Endothelial cell of hepatic sinusoid (primary cell): ENCODE measurements around the gene TESPA1.
"Not testable (repeated sequence)": the region's sequence is repeated elsewhere in the genome, so short reads cannot be mapped to it uniquely, and the experiment has no call there.

Source experiments
- in situ Hi-C: cut with HindIII; loops from 2 replicates; pipeline ENCODE4 v1.10.0; 2017; ENCODE audit warnings: low sequenced_read_pairs

The TESPA1 gene

GRCh38 chr12:54950071-54950727 lies 34.4 kb downstream of the TESPA1 start:
- in situ Hi-C loops = no loop called here

DNA sequence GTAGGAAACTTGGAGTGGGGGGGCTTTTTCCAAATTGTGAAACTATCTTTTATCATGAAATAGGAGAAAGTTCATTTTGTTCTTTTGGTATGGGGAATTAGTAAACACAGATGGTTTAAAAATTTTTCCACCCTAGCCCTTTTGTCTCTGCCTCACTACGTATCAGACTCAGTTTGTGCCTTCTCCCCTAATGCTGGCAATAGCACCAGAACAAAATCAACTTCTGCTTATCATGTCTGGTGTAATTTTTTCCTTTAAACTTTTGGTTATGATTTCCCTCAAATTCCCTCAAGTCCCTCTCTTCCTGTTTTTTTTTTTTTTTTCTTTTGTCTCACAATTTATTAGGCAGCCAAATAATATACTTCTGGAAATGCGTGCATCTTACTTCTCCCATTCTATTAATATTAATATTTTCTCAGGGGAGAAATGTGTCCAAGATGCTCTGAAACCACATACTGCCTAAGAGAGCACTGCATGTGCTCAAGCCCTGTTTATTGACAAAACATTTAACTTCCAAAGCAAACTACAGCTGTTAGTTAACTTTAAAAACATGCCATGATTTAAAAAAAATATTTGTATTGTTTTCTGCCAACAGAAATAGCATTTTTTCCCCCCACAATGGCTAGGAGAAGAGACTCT lies 35.4 kb downstream of the TESPA1 start:
- in situ Hi-C loops = no loop called here

- in situ Hi-C loops = no loop called here
These were observed 36.4 kb downstream of the TESPA1 start for GRCh38 chr12:54948171-54948570.

DNA sequence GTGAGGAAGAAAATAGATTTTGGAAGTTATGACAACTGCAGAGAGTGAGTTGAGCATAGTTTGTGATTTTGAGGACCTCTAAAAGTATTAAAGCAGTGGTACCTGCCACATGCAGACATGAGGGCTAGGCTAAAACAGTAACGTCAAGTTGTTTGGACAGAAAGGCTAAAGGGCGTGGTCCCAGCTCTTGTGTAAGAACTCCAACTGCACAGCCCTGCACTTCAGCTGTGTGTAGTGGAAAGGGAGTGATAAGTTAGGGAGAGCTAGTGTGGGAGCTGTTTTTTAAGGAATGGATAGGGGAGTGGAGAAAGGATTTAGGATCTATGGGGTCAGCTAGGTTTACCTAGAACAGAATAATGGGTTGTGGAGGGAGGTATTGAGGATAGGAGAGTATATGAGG lies 39.5 kb downstream of the TESPA1 start:
- in situ Hi-C loops = no loop called here

DNA sequence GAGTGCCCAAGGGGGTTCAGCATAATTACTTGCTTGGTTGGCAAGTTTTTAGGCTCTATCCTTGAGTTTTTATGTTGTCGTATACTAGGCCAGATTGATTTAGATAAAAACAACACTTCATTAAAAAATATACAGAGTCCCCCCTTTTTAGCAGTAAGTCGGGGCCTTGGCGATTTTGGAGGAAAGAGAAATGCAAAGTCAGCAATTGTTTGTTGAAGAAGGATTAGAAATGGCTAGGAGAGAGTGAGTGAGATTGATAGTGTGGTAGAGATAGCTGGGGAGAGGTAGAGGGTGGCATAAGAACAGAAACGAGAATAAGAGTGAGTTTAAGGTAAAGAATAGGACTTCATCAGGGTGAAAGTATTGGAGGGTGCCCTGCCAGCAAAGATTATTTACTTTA lies 41.3 kb downstream of the TESPA1 start:
- in situ Hi-C loops = not testable (repeated sequence)

DNA sequence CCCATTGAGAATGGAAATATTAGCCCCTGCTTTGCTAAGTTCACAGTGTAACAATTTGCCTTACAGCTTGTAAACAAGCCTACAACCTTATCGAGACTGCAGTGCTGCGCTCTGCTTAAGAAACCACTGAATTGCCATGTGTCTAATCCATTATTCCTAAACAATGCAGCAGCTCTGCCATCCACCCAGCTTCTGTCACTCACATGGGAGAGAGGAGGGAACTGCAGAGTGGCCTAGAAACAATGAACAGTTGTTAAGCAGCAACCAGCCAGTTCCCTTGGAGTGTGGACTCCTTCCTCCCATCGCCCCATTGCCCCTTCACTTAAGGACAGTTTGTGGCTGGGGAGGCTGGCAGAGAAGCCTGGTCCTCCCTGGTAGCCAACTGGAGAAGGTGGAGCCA lies 42.9 kb downstream of the TESPA1 start:
- in situ Hi-C loops = no loop called here

DNA sequence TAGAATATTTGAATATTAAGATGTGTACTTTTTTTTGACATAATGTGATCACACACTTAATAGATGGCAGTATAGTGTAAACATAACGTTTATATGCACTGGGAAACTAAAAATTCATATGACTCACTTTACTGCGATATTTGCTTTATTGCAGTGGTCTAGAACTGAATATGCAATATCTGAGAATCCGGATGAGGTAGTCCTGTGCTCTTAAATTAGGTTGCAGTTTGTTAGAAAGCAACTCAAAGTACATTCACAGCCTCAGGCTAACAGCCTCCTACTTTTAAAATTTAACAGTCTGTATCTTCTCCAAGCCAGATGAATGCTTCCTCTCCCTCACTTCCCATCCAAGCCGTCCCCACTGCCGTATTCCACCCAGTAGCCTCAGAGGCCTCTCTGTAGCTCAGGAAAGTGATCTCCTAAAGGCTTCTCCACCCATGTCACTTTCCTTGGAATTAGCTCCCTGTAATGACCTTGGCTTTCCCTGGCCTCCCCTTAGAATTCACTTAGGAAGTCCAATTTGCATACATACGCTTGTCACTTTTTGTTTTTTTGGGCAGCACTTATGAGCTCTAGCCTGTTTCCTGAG lies 43.7 kb downstream of the TESPA1 start:
- in situ Hi-C loops = no loop called here

DNA sequence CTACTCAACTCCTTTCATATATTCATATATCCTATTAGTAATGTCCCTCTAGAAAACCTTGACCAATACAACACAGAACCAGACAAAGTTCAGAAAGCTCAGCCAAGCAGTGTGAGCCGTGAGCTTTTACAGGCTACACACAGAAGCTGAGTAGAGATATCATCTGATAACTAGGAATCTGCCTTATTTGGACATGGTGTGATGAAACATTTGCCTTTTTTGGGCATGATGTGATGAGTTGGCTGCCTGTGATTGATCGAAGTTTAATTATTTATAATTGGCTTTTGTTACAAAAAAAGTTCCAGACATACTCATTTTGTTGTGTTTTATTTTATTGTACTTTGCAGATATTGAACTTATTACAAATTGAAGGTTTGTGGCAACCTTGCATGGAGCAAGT lies 46.6 kb downstream of the TESPA1 start:
- in situ Hi-C loops = no loop called here

DNA sequence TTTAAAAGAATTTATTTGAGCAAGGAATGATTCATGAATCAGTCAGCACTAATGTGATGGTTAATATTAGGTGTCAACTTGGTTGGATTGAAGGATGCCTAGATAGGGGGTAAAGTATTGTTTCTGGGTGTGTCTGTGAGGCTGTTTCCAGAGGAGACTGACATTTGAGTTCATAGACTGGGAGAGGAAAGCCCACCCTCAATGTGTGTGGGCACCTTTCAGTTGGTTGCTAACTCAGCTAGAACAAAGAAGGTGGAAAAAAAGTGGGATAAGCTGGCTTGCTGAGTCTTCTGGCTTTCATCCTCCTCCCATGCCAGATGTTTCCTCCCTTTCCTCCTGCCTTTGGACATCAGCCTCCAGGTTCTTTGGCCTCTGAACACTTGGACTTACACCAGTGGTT lies 47.2 kb downstream of the TESPA1 start:
- in situ Hi-C loops = no loop called here

DNA sequence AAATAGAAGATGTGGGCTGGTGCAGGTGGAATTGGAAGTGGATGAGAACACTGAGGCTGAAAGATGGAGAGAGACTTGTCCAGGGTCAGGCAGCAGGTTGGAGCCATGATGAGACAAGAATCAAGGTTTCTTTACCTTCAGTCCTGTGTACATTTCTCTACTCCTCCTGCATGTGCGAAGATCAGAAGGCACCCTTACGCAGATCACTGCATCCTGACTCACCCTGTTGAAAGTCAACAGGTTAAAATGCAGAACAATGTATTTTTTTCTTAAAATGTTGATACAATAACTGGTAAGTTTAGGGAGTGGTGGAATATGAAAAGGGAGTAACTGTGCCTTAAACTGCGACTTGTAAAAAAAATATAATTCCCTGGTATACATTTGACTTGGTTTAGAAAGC lies 47.8 kb downstream of the TESPA1 start:
- in situ Hi-C loops = no loop called here

DNA sequence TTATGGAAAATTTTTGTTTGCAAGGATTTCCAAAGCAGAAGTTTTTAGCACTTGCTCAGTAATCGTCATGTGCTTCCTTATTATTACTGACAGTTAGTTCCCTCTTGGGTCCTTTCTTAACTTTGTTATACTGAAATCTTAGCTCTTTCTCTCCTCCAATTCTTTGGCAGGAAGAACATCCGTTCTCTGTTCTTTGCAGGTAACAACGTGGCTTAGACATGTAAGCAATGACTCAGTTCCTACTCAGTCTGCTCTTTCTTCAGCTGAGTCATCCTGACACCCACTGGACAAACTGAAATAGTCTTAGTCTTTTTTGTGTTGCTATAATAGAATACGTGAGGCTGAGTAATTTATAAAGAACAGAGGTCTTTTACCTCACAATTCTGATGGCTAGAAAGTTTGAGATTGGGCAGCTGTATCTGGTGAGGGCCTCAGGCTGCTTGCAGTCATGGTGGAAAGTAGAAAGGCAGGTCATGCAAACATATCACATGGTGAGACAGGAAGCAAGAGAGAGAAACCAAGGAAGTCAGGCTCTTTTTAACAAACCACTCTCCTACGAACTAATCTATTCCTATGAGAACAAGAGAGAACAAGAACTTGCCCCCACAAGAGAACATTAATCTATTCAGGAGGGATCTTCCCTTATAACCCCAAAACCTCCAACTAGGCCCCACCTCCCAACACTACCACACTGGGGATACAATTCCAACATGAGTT lies 49.2 kb downstream of the TESPA1 start:
- in situ Hi-C loops = no loop called here

GRCh38 chr12:54934419-54934818 lies 50.1 kb downstream of the TESPA1 start:
- in situ Hi-C loops = no loop called here

DNA sequence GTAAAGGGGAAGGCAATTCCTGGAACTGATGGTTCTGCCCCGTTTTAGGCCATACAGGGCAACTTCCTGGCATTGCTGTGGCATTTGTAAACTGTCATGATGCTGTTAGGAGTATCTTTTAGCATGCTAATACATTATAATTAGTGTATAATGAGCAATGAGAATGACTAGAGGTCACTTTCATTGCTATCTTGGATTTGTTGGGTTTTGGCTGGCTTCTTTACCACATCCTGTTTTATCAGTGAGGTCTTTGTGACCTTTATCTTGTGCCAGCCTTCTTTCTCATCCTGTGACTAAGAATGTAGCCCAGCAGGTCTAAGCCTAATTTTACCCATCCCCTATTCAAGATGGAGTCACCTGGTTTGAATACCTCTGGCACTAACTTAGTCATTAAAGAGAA lies 51.2 kb downstream of the TESPA1 start:
- in situ Hi-C loops = no loop called here

DNA sequence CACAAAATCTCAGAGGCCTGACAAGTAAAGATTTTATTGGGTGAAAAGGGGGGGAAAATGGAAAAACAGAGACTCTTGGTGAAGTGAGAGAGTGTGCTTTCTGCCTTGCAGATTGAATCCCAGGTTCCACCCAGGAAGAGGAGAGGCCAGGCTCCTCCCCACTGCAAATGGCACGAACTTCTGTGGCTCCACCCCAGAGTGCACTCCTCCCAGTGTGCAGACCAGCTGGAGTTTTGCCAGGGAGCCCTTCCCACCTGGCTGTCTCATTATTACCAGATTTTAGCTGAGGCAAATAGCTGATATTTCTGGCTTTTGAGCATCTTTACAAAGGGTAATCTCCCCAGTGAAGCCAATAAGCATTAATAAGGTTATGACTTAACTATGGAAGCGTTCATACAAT lies 51.9 kb downstream of the TESPA1 start:
- in situ Hi-C loops = no loop called here

DNA sequence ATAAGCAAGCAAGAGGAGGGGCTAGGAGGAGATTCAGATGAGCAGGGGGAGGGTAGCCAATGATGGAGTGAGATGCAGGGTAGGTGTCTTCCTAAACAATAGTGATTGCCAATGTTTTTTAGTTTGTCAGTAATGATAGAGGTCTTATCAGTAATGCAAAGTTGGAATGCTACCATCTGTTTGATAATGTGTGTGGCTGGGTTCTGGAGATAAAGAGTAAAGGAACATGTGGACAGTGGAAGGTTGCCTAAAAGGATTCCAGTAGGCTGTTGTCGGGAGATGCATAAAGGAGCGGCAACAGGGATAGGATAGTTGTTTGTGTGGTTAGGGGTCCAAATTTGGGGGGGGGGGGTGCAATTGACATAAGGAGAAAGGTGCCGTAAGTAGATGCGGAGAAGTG lies 52.5 kb downstream of the TESPA1 start:
- in situ Hi-C loops = no loop called here

DNA sequence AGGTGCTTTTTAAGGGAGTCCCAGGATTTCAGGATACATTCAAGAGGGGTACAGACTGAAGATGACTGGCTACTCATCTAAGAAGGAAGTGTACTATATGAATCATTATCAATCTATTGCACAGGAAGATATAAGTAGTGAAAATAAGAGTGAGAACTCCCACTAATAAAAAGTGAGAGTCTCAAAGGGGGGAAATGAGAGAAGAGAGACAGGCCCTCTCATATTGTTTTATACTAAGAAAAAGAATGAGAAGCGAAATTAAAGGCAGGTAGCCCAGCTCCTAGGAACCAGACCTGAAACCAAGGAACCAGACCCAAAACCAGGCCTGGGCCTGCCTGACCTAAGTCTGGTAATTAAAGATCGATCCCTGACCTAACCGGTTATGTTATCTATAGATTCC lies 54.6 kb downstream of the TESPA1 start:
- in situ Hi-C loops = no loop called here

- in situ Hi-C loops = no loop called here
These were observed 58.3 kb downstream of the TESPA1 start for GRCh38 chr12:54926246-54926645.

- in situ Hi-C loops = no loop called here
These were observed 59.4 kb downstream of the TESPA1 start for GRCh38 chr12:54924972-54925707.

DNA sequence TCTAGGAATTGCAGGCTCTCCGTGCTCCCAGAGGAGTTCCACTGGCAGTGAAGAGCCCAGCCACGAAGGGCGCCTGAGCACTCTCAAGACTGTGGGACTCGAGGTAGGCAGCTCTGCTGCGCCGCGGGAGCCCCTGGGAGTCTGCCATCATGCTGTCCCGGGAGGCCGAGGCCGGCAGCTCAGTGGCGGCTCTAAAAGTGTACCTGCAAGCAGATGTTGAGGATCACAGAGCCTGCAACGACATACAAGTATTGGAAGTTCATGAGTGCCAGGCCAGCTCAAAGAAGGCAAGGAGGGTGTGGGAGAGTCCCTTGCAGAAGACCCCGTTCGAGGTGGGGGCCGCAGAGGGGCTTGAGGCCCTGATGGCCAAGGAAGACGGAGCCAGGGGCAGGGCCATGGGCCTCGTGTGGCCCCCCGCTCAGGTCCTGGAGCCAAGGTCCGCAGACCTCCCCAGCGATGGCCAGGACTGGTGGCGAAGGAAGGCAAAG lies 67.5 kb downstream of the TESPA1 start:
- in situ Hi-C loops = no loop called here
